Measurements from ENCODE around the gene IMPG2.

The IMPG2 gene

DNA sequence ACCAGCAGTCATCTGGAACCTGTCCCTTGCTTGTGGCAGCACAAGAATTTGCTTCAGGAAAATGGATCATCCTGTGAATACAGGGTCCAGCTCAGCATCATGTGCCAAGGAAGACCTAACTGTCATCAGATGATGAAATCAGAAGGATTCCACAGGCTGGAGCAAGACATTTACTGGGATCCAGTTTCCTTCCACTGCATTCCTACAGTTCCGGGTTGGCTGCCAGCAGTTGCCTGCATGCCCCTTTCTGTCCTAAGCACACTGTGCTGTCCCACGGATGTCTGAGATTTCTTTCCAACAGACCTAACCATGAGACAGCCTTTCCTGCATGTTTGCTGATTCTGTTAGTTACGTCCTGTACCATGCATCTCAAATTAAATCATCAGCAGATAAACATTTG is 140.7 kb downstream of the IMPG2 start:
- DNase-seq = no peak

GRCh38 chr3:101177577-101177976 is 142.8 kb downstream of the IMPG2 start:
- DNase-seq = no peak
